ENCODE results near the gene GRIA2. TPM values are rescaled to one million over a fixed set of nuclear protein-coding genes. Genes with fewer than 3 reads are reported as not detected.

The GRIA2 gene
- total RNA-seq: not detected in 2 replicates

GRCh38 chr4:157220371-157220881 is at the start of gene GRIA2:
GRIA2 (plus strand) TSS chr4:157220728; CDS start chr4:157221043, 315 bp downstream.

Other genes starting within 250 kb of the GRIA2 start
- 2.9 and 4.0 TPM in 2 replicates for gene PDGFC, start 248.9 kb upstream of the GRIA2 start, total RNA-seq
- gene GLRB, start 144.6 kb upstream of the GRIA2 start, total RNA-seq: 0.60 and 0.94 TPM in 2 replicates